HG03354 (cell line): ENCODE measurements around the gene EXOC5.
A peak's percentile ranks its signal among the peaks of the same experiment; 100 is the strongest.
"Not testable (repeated sequence)": the region's sequence is repeated elsewhere in the genome, so short reads cannot be mapped to it uniquely, and the experiment has no call there.

Experiments
- ATAC-seq: cut with Tn5 transposase; IDR thresholded peaks from one replicate; pipeline ENCODE4 v1.9.1; 2021; ENCODE audit warnings: mild to moderate bottlenecking; ENCODE audit not compliant: unreplicated experiment, poor library complexity, severe bottlenecking

Gene EXOC5

DNA sequence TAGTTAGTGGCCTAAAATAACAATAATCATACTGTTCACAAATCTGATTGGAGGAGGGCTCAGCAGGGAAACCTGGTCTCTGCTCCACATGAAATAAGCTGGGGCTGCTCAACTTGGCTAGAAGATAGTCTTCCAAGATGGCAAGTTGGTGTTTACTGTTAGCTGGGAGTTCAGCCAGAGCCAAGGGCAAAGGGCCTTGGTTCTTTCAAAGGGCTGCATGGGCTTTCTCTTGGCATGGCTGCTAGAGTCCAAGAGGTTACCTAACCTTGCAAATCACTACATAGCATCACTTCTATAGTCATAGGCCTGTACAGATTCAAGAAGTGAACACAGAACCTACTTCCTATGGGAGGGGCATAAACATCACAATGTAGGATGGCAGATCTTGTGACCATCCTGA, 7.1 kb downstream of the EXOC5 start:
- ATAC-seq, result no peak

DNA sequence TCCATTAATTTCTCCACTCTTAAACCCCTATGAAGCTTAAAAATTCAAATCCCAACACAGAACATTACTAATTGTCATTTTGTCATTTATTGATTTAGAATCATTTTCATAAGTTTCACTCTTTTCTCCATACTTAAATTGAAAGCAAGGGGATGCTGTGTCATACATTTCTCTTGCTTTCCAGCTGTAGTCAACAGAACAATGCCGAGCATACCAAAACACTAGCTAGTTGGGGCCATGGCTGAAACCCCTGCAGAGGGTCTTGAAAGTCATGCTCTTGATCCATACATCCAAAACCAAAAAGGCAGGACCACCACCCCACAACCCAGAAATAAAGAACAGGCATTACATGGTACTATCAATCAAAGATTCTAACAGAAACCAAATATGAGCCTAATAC, 9.0 kb downstream of the EXOC5 start:
- ATAC-seq, result no peak

DNA sequence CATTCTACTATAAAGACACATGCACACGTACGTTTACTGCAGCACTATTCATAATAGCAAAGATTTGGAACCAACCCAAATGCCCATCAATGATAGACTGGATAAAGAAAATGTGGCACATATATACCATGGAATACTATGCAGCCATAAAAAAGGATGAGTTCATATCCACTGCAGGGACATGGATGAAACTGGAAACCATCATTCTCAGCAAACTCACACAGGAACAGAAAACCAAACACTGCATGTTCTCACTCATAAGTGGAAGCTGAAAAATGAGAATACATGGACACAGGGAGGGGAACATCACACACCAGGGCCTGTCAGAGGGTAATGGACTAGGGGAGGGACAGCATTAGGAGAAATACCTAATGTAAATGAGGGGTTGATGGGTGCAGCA, 10.5 kb downstream of the EXOC5 start:
- ATAC-seq, result not testable (repeated sequence)

DNA sequence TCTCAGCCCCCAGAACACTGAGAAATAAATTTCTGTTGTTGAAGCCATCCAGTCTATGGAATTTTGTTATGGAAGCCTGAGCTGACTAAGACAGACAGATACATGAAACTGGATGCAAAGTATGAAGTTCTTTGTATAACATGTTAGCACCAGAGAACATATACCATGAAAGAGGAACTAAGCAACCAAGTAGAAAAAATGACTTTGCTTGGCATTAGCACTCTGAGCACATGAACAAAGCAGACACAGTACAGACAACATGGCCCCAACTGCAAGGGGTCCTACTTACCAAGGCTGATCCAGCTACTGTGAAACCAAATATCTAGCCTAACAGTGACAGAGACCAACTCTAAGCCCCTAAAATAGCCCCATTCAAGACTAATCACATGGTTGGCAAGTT, 13.8 kb downstream of the EXOC5 start:
- ATAC-seq, result peak; percentile 56

DNA sequence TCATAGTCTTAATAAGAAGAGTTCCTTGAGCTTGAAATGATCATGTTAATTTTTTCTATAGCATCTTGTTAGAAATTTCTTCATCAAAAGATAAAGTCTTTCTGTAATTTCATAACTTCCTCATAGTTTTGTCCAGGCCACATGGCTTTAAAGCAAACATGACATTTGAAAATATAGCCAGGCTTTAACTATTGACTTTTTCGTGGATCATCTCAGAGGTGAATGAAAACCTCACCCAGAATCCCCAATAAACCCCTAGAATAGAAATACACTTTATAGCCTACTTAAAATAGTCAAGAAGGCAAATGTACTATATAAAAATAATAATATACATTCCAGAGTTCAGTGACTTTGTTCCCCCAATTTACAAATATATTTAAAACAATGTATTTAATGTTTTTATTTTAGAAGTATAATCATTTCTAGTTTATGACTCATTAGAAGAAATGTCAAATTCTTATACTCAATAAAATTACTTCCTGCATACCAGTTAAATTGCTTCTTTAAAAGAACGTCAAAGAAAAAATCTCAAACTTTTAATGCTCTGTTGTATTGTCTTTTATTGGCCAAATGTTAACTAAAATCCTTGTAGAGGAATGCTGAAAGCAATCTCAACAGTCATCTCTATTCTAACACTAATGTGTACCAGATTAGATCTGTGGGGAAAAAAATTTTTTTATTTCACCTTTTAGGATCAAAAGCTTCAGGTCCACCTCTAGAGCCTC, 21.6 kb downstream of the EXOC5 start:
- ATAC-seq, result no peak

DNA sequence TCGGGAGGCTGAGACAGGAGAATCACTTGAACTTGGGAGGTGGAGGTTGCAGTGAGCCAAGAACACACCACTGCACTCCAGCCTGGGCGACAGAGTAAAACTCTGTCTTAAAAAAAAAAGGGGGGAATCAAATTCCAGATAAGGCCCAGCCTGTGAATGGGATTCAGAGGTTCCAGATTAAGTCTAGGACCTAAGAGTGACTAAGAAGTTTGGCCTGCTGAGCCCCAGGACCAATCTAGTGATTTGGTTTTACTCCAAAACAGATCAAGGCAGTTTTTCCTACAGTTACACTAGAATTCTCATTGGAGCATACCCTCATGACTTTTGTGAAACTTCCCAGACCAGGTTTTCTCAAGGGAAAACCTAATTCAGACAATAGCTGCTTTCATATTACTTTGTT, 22.8 kb downstream of the EXOC5 start:
- no peak for ATAC-seq

DNA sequence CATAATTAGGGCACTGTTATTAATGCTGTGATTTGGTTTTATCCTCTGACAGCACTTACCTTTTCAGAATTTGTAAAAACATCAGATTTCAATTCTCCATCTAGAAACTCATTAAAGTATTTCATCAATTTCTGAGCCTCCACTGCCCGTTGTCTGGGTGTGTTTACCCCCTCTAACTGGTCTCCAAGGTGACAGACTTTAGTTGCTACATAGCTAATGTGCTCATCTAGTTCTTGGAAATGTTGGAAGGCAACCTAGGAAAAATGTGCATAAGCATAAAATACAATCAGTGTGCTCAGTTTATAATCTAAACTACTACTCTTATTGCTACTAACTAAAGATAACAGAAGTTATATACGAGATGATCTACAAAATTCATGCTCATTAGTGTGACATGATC, 24.6 kb downstream of the EXOC5 start:
- ATAC-seq, result no peak

DNA sequence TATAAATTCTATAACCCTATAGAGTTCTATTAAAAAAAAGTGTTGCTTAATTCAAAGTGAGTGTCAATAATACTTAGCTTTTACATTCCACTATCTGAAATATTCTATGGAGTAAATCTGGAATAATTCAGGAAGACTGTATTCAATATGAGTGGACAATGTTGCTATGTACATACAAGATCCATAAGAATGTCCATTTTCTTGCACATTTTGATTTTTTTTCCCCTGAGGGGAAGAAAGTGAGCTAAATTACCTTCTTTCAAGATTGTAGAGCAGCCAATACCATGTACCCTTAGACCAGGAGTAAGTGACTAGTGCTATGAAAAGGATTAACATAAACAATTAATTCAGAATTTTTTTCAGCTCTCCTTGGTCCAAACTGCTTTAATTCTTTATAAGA, 25.4 kb downstream of the EXOC5 start:
- ATAC-seq, result no peak

DNA sequence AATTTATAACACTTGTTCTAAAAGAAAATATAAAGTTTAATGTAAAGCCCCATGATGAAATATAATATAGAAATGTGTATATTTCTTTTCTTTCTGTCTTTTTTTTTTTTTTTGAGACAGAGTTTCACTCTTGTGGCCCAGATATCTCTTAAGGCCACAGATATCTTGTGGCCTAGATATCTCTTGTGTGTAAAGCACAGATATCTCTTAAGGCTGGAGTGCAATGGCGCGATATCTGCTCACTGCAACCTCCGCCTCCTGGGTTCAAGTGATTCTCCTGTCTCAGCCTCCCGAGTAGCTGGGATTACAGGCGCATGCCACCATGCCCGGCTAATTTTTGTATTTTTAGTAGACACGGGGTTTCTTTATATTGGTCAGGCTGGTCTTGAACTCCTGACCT, 28.6 kb downstream of the EXOC5 start:
- not testable (repeated sequence) for ATAC-seq

DNA sequence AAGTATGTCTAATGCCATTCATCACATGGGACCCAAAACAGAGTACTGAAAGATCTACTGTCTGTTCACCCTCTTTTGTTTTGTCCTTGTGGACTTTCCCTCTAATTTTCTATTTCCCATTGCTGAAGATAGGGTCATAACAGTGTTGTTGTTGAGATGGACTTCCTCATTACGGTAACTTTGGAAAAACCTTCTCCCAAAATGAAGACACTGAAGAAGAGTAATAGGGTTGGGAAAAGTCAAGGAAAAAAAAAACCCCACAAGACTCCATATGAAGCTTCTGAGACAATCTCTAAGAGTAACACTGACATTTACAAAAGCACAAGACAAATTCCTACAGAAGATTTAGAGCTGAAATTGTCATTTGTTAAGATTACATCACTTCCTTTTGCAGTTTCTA, 36.7 kb downstream of the EXOC5 start:
- no peak for ATAC-seq

DNA sequence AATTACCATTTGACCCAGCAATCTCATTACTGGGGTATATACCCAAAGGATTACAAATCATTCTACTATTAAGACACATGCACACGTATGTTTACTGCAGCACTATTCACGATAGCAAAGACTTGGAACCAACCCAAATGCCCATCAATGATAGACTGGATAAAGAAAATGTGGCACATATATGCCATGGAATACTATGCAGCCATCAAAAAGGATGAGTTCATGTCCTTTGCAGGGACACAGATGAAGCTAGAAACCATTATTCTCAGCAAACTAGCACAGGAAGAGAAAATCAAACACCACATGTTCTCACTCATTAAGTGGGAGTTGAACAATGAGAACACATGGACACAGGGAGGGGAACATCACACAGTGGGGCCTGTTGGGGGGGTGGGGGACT, 40.4 kb downstream of the EXOC5 start:
- not testable (repeated sequence) for ATAC-seq

DNA sequence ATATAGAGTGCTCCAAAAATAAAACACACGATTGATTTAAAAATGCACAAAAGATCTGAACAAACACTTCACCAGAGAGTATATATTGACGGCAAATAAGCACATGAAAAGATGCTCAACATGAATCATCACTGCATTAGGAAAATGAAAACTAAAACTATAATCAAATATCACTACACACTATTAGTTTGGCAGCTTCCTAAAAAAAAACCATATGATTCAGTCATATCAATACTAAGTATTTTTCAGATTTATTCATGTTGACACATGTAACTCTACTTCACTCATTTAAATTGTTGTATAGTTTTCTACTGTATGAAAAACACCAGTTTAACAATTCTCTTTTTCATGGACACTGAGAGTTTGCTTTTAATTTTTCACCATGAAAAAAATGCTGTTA, 41.6 kb downstream of the EXOC5 start:
- ATAC-seq, result no peak

DNA sequence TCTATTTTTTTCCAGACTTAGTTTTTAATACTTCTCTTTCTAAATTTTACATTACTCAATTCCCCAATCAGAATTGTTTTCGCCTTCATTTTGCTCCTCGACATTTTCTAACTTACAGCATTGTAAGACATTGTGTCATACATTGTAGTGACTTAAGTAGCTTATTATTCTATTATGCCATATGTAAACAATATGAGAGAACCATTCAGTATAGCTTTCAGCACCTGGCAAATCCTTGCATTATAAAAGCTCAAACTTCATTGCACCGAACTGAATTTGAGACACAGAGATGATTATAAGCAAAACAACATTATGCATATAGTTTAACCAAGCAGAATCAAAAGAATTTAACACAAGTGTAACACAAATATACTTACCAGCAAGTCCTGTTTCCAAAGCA, 46.8 kb downstream of the EXOC5 start:
- ATAC-seq, result no peak

DNA sequence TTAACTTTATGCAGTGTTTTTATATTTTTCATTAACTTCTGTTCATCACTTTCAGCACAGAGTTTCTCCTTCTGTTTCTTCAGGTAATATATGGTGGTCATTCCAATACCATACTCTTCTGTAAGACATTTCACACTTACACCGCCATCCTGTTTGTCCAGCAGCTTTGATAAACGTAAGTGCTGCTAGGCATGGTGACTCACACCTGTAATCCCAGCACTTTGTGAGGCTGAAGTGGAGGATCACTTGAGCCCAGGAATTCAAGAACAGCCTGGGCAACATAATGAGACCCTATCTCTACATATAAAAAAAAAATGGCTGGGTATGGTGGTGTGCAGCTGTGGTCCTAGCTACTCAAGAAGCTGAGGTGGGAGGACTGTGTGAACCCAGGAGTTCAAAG, 55.8 kb downstream of the EXOC5 start:
- ATAC-seq, result no peak

DNA sequence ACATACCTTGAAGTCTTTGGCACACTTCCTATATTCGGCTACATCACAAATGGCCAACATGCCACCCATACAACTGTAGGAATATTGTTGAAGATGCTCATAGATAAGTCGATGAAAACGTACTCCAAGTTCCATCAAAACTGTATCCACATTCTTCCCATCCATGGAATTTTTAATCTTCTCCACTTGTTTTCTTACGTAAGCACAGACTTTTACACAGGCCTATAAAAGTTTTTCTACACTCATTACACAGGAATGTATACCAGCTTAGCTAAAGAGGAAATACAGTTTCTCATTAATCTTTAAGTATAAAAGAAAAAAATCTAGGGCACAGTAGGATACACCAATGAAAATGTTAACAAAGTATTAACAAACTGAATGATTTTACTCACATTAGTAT, 59.1 kb downstream of the EXOC5 start:
- no peak for ATAC-seq

DNA sequence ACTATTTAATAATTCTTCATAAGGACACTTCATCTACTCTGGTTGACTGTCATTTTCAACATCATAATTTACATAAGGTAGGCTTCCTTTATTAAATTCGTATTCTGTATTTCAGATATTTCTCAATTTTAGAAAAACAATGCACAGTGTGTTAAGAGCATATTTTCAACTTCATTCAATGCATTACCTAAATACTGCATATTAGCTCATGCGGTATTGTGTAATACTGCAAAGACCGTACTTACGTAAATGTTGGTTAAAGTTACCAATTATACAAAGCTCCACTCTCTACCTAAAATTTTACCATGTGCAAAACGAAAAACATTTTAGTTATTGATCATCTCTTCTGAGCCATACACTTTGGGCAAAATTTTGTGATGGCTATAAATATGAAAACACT, 62.8 kb downstream of the EXOC5 start:
- ATAC-seq, result no peak

DNA sequence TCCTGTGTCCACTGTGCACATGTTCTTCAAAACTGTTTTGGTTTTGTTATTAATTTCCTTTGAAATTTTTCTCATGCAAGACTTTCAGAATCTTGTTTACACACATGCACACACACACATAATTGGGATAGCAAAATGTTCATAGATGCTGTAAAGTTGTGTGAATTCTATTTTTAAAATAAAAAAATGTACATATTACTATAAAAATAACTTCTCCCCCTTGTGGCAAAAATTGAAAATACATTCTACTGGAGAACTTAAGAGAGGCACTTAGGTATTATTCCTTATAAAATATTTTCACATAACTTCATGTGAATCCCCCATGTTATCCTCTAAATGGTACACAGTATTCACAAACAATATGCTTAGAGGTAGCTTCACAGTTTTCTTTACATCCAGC, 66.0 kb downstream of the EXOC5 start:
- not testable (repeated sequence) for ATAC-seq

DNA sequence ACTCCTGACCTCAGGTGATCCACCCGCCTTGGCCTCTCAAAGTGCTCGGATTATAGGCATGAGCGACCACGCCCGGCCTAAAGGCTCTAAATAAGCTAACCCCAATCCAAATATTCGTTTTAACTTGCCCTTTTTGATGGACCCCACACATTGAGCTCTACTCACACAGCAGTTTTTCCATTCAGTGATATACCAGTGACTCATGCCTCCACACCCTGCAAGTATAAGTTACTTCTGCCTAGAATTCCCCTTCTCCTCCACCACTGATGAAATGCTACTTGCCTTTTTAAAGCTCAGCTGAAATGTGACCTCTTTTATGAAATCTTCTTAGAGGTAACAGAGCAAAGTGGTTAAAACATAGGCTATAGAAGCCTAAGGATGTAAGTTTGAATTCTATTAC, 68.8 kb downstream of the EXOC5 start:
- no peak for ATAC-seq

DNA sequence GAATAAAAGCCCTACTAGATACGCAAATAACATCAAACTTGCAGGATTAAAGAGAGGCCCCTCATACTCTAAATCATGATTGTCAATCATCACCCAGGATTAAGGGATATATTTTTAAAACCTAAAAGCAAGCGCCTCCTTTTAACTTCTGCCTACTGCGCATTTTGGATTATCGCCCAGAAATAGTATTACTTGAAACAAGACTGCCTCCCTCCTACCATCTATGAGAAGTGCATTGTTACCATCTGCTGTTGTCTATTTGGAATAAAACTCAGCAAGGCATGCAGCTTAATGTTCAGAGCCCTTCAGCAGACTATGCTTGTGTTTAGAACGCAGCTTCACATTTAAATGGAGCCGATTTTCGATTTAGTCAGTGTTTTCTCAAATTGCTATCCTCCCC, 79.6 kb downstream of the EXOC5 start:
- ATAC-seq, result no peak

DNA sequence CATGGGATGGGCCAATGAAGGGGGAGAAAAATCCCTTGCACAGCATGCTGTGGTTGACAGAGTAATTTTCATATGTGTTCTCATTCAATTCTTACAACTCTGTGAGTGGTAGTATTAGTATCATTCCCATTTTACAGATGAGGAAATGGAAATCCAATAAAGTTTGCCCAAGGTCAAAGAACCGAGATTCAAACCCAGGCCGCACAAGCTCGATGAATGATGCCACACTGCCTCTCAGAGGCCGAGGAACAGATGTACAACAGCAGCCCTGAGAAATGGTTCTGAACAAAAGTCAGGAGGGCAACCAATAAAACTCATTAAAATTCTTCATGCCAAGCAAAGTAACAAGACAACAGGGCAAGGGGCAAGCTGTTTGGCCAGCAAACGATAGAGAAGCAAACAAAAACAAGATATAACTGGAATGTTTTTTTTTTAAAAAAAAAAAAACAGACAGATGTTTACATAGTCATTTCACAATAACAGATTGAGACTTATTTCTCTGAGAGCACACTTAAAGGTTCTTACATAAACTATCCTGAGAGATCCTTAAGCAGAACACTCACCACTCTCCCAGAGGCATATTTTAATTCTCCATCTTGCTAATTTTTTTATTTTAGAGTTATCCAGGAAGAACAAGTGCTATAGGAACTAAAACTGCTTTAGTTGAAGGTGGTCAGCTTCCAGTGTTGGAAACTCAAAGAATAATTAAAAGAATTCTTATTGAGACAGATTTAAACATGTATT, 85.8 kb downstream of the EXOC5 start:
- no peak for ATAC-seq

DNA sequence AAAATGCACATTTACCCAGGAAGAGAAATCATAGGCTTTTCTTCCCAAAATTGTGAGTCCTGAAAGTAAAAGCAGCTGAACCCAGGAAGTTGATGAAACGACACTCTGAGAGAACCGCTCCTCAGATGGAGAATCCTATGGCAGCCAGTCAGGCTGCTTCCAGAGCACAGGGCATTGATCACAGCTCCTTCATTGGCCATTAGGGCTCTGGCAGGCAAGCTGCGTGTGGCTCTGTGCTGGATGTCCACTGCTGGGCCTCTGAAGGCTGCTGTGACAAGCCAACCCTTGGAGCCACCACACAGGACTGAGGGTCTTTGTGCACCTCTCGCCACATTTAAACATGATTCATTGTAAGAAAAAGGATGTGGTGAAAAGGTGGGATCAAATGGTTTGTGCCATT, 89.4 kb downstream of the EXOC5 start:
- no peak for ATAC-seq

DNA sequence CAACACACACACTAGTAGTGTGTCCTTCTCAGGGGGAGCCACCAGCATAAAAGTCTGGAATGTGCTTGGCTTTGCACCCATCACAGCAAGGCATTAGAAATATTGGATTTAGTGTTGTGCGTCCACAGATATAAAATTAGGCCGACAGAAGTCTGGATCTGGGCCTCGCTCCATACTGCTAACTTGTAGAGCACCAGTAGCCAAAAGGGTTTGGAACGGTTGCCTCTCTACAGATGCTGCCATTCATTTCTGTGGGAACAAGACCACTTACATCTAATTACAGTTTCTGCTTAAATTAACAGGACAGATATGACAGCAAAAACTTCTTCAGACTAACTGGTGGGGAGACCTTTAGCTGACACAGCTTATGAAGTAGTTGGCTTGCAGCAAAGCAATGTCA, 94.2 kb downstream of the EXOC5 start:
- no peak for ATAC-seq
